ENCODE data around the gene THSD7A.

The THSD7A gene

GRCh38 chr7:11709196-11709595, 122.8 kb downstream of the THSD7A start:
- no peak for DNase-seq (ENCODE audit: insufficient read length, low spot score)
- no peak for FAIRE-seq
- TF ChIP-seq CTCF (IDR thresholded peaks at IDR 0.05; ENCODE audit: insufficient read depth, missing control alignments), result no peak

- DNase-seq (ENCODE audit: insufficient read length, low spot score), result no peak
- no peak for FAIRE-seq
- no peak for TF ChIP-seq CTCF (IDR thresholded peaks at IDR 0.05; ENCODE audit: insufficient read depth, missing control alignments)
Observed at GRCh38 chr7:11707606-11708193, 124.3 kb downstream of the THSD7A start.

- DNase-seq (ENCODE audit: insufficient read length, low spot score) (no peak), FAIRE-seq (peak; percentile 29)
- TF ChIP-seq CTCF (IDR thresholded peaks at IDR 0.05; ENCODE audit: insufficient read depth, missing control alignments), result no peak
Observed at GRCh38 chr7:11706666-11707605, 125.1 kb downstream of the THSD7A start.

GRCh38 chr7:11703829-11704228, 128.2 kb downstream of the THSD7A start:
- no peak for DNase-seq (ENCODE audit: insufficient read length, low spot score)

GRCh38 chr7:11702938-11703337, 129.1 kb downstream of the THSD7A start:
- FAIRE-seq (no peak), DNase-seq (ENCODE audit: insufficient read length, low spot score) (no peak)
- TF ChIP-seq CTCF (IDR thresholded peaks at IDR 0.05; ENCODE audit: insufficient read depth, missing control alignments), result no peak

More at GRCh38 chr7:11703829-11704228, 128.2 kb downstream of the THSD7A start:
- TF ChIP-seq CTCF (IDR thresholded peaks at IDR 0.05; ENCODE audit: insufficient read depth, missing control alignments), result no peak
- FAIRE-seq, result no peak

GRCh38 chr7:11701829-11702560, 130.0 kb downstream of the THSD7A start:
- no peak for DNase-seq (ENCODE audit: insufficient read length, low spot score)
- no peak for FAIRE-seq
- TF ChIP-seq CTCF (IDR thresholded peaks at IDR 0.05; ENCODE audit: insufficient read depth, missing control alignments), result no peak
